Testis (tissue), 2 donors: Measurements from ENCODE around the gene CRYM.

Experiments
- POLR2A ChIP-seq: fragments of 450-650 bp; IDR thresholded peaks from one replicate; pipeline ENCODE4 v1.6.1; 2017; ENCODE audit warnings: antibody characterized with exemption, mild to moderate bottlenecking, moderate library complexity
- TF ChIP-seq, protein P1 (sequence below), 3 experiments: fragments of 450-650 bp in 2 of 3; fragments of 200-600 bp in 1 of 3; sonication (generic) in 1 of 3; IDR thresholded peaks; one replicate each; pipeline ENCODE4 v1.5.1; 2016 to 2019; ENCODE audit warnings: antibody characterized with exemption in 3 of 3, mild to moderate bottlenecking in 2 of 3, moderate library complexity in 1 of 3

DNA sequence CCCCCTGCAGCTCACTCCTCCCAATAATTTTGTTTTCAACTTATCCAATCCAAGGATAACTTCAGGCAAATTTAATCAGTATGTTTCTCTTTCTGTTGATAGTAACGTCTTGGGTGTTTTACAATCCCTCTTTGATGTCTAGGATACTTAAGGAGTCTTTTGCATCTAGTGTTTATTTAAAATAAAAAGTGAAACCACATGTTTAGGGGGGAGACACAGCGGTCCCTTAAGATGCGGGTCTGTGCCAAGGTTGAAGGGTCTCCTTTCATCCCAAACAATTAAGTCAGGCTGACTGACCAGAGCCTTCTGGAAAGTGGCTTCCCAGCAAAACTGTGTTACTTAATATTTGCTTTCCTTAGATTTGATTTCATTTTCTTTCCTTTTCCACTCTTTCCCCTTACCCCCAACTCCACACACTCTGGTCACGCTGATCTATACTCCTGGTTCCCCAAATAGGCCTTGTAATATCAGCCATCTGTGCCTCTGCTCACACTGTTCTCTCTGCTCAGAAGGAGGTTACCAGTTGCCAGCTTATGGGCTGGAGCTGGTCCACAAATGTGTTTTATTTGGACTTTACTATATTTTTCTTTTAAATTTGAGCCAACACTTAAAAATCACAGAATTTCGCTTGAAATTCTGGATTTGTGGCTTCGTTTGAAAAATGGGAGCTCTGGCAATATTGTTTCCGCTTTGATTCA, 33.4 kb downstream of the CRYM start:
- TF ChIP-seq, protein P1, sequence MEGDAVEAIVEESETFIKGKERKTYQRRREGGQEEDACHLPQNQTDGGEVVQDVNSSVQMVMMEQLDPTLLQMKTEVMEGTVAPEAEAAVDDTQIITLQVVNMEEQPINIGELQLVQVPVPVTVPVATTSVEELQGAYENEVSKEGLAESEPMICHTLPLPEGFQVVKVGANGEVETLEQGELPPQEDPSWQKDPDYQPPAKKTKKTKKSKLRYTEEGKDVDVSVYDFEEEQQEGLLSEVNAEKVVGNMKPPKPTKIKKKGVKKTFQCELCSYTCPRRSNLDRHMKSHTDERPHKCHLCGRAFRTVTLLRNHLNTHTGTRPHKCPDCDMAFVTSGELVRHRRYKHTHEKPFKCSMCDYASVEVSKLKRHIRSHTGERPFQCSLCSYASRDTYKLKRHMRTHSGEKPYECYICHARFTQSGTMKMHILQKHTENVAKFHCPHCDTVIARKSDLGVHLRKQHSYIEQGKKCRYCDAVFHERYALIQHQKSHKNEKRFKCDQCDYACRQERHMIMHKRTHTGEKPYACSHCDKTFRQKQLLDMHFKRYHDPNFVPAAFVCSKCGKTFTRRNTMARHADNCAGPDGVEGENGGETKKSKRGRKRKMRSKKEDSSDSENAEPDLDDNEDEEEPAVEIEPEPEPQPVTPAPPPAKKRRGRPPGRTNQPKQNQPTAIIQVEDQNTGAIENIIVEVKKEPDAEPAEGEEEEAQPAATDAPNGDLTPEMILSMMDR (IDR thresholded peaks at IDR 0.05) = no peak
- no peak for TF ChIP-seq POLR2A
